ENCODE results near the gene SCGB1C2.

- TF ChIP-seq CTCF (IDR thresholded peaks at IDR 0.05) (no peak), POLR2A (IDR thresholded peaks at IDR 0.05) (no peak)
Measured at GRCh38 chr17:159609-160008, 22.2 kb downstream of the SCGB1C2 start.
